Upper lobe of left lung (tissue), 4 donors: ENCODE data around the gene SZRD1.

Source experiments
- CTCF ChIP-seq, 6 experiments: fragments of 450-650 bp in 4 of 6; fragments of 200-600 bp in 2 of 6; sonication (generic) in 2 of 6; IDR thresholded peaks; one replicate each; pipeline ENCODE4 v1.5.1; 2016 to 2019; ENCODE audit warnings: antibody characterized with exemption in 6 of 6
- POLR2A ChIP-seq, 4 donors: fragments of 450-650 bp; IDR thresholded peaks; one replicate each; pipeline ENCODE4 v1.5.1; 2016 to 2017; ENCODE audit warnings: antibody characterized with exemption in 4 of 4, mild to moderate bottlenecking in 2 of 4

GRCh38 chr1:16422041-16422440, 55.0 kb downstream of the SZRD1 start:
- TF ChIP-seq POLR2A (IDR thresholded peaks at IDR 0.05) (no peak), CTCF (IDR thresholded peaks at IDR 0.05) (no peak)
